Panc1 (cell line): ENCODE data around the gene RAI1. TPM values are rescaled to one million over a fixed set of nuclear protein-coding genes. Genes with fewer than 3 reads are reported as not detected.
A peak's percentile ranks its signal among the peaks of the same experiment; 100 is the strongest.

Source experiments
- ATAC-seq: fragments of 200-7000 bp; cut with Tn5 transposase; 2 replicates; pipeline ENCODE4 v1.9.1; 2020; ENCODE audit warnings: mild to moderate bottlenecking, moderate library complexity
- BruUV-seq: library from RNA; stranded (reverse); fragments of 400-500 nt; replicated peaks from 2 replicates; lab custom pipeline; 2021; lab: Mats Ljungman, UMichigan
- CTCF ChIA-PET: fragments of 300-600 bp; sonication (Branson Sonifier 250); formaldehyde crosslinking; loops from one replicate; lab custom pipeline; 2022; ENCODE audit warnings: antibody characterized with exemption; lab: Charles Lee
- POLR2A ChIA-PET: fragments of 300-600 bp; sonication (Branson Sonifier 250); formaldehyde crosslinking; loops from one replicate; lab custom pipeline; 2022; ENCODE audit warnings: antibody characterized with exemption; lab: Charles Lee
- DNase-seq: peaks from one replicate; pipeline ENCODE4 v3.0.0-alpha.2; 2010; ENCODE audit warnings: low read depth, low spot score
- H3K27ac ChIP-seq: 2 replicates; pipeline ENCODE4 v1.5.1; 2011; ENCODE audit warnings: mild to moderate bottlenecking, low read length, inconsistent platforms
- H3K27me3 ChIP-seq: fragments of 200-500 bp; sonication (Bioruptor generic); 2 replicates; pipeline ENCODE4 v1.6.0; 2014; ENCODE audit warnings: low read length, inconsistent platforms; ENCODE audit not compliant: control insufficient read depth, insufficient read depth
- H3K36me3 ChIP-seq: fragments of 200-500 bp; sonication (Bioruptor generic); 2 replicates; pipeline ENCODE4 v1.5.1; 2014; ENCODE audit warnings: inconsistent platforms, mild to moderate bottlenecking, low read length, moderate library complexity; ENCODE audit not compliant: control insufficient read depth, insufficient read depth
- H3K4me1 ChIP-seq: 2 replicates; pipeline ENCODE4 v1.5.1; 2011; ENCODE audit warnings: inconsistent platforms, mild to moderate bottlenecking, low read length, moderate library complexity; ENCODE audit not compliant: control insufficient read depth, insufficient read depth
- H3K4me3 ChIP-seq, 2 experiments: 2 replicates each; pipeline ENCODE4 v1.5.1; 2011 to 2012; ENCODE audit warnings: low read depth in 2 of 2, low read length in 2 of 2, mild to moderate bottlenecking in 2 of 2, inconsistent platforms in 1 of 2, moderate library complexity in 1 of 2
- H3K9me3 ChIP-seq: fragments of 200-500 bp; sonication (Bioruptor generic); 2 replicates; pipeline ENCODE4 v1.5.1; 2014; ENCODE audit warnings: low read depth, mild to moderate bottlenecking, inconsistent platforms, low read length, moderate library complexity; ENCODE audit not compliant: control insufficient read depth, insufficient read depth
- POLR2AphosphoS5 ChIP-seq: IDR thresholded peaks from 2 replicates; pipeline ENCODE4 v1.6.1; 2012; ENCODE audit warnings: mild to moderate bottlenecking, low read depth, low read length, moderate library complexity
- SIN3A ChIP-seq: IDR thresholded peaks from 2 replicates; pipeline ENCODE4 v1.6.1; 2012; ENCODE audit warnings: low read depth, mild to moderate bottlenecking, low read length, moderate library complexity, borderline replicate concordance; ENCODE audit not compliant: insufficient read depth
- TCF7L2 ChIP-seq: IDR thresholded peaks from 2 replicates; pipeline ENCODE4 v1.6.1; 2011; ENCODE audit warnings: mild to moderate bottlenecking, low read depth, low read length, inconsistent platforms
- in situ Hi-C: cut with HindIII; loops from 2 replicates; pipeline ENCODE4 v1.10.0; 2016; ENCODE audit warnings: low sequenced_read_pairs, low pct_unique_long_range_greater_than_20kb
- intact Hi-C: fragments of 100-400 bp; cut with micrococcal nuclease; formaldehyde crosslinking; loops from one replicate; pipeline ENCODE4 v1.10.0; 2022; ENCODE audit not compliant: unreplicated experiment
- total RNA-seq: library from RNA; stranded (reverse); gene quantifications from one replicate; pipeline ENCODE4 v1.2.1, GENCODE V29; 2021; ENCODE audit not compliant: unreplicated experiment
- TF ChIP-seq, protein P1 (sequence below), 2 experiments: IDR thresholded peaks; 2 replicates each; pipeline ENCODE4 v1.6.1; 2011 to 2012; ENCODE audit warnings: low read depth in 2 of 2, control low read depth in 1 of 2, low read length in 1 of 2, mild to moderate bottlenecking in 1 of 2, moderate library complexity in 1 of 2; ENCODE audit not compliant: insufficient read depth in 1 of 2
- TF ChIP-seq, protein P2 (sequence below): fragments of 450-650 bp; IDR thresholded peaks from 2 replicates; pipeline ENCODE4 v1.5.1; 2017; ENCODE audit warnings: mild to moderate bottlenecking

Gene RAI1
- total RNA-seq, 1 experiment from 2014 or later, result 51.0 TPM

GRCh38 chr17:17706140-17707060 is 25.1 kb downstream of the RAI1 start:
- BruUV-seq, result no TSS peak
- TF ChIP-seq SIN3A, result no peak
- TF ChIP-seq, protein P1, sequence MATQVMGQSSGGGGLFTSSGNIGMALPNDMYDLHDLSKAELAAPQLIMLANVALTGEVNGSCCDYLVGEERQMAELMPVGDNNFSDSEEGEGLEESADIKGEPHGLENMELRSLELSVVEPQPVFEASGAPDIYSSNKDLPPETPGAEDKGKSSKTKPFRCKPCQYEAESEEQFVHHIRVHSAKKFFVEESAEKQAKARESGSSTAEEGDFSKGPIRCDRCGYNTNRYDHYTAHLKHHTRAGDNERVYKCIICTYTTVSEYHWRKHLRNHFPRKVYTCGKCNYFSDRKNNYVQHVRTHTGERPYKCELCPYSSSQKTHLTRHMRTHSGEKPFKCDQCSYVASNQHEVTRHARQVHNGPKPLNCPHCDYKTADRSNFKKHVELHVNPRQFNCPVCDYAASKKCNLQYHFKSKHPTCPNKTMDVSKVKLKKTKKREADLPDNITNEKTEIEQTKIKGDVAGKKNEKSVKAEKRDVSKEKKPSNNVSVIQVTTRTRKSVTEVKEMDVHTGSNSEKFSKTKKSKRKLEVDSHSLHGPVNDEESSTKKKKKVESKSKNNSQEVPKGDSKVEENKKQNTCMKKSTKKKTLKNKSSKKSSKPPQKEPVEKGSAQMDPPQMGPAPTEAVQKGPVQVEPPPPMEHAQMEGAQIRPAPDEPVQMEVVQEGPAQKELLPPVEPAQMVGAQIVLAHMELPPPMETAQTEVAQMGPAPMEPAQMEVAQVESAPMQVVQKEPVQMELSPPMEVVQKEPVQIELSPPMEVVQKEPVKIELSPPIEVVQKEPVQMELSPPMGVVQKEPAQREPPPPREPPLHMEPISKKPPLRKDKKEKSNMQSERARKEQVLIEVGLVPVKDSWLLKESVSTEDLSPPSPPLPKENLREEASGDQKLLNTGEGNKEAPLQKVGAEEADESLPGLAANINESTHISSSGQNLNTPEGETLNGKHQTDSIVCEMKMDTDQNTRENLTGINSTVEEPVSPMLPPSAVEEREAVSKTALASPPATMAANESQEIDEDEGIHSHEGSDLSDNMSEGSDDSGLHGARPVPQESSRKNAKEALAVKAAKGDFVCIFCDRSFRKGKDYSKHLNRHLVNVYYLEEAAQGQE (IDR thresholded peaks at IDR 0.05; ENCODE audit: insufficient read depth in 1 of 2, low read depth in 2 of 2, low read length in 1 of 2), result no peak
- H3K36me3 ChIP-seq, result no peaks in the 10 kb centered on the region
- H3K27me3 ChIP-seq, result no peaks in the 10 kb centered on the region
- H3K27ac ChIP-seq, result peak overlapping the region; percentile 55
- no peak for DNase-seq
- no peaks in the 10 kb centered on the region for H3K9me3 ChIP-seq
- no peak for ATAC-seq
- ChIA-PET CTCF (interaction anchor here (0.6 kb wide), 1 partner anchor 17 kb away, joined by 7 read pairs; no protein-coding TSS in a partner anchor), POLR2A (interaction anchor here (0.8 kb wide), 1 partner anchor 11 kb away, joined by 6 read pairs; no protein-coding TSS in a partner anchor)
- peaks cover 80% of the 10 kb centered on the region for H3K4me1 ChIP-seq
- intact Hi-C loops, result no loop called here
- in situ Hi-C loops, result no loop called here
- H3K4me3 ChIP-seq, result no peak overlapping the region

GRCh38 chr17:17708295-17708694 is 27.0 kb downstream of the RAI1 start:
- in situ Hi-C loops, result no loop called here
- peak overlapping the region; percentile 95 for H3K27ac ChIP-seq
- no TSS peak for BruUV-seq
- DNase-seq (no peak), ATAC-seq (no peak)
- no peaks in the 10 kb centered on the region for H3K27me3 ChIP-seq
- CTCF ChIA-PET, result no interaction called here
- no peak overlapping the region for H3K4me3 ChIP-seq
- H3K9me3 ChIP-seq, result no peaks in the 10 kb centered on the region
- no peak for TF ChIP-seq SIN3A
- TF ChIP-seq, protein P1 (IDR thresholded peaks at IDR 0.05; ENCODE audit: insufficient read depth in 1 of 2, low read depth in 2 of 2, low read length in 1 of 2), result no peak
- no peak for TF ChIP-seq POLR2AphosphoS5
- TF ChIP-seq, protein P2, sequence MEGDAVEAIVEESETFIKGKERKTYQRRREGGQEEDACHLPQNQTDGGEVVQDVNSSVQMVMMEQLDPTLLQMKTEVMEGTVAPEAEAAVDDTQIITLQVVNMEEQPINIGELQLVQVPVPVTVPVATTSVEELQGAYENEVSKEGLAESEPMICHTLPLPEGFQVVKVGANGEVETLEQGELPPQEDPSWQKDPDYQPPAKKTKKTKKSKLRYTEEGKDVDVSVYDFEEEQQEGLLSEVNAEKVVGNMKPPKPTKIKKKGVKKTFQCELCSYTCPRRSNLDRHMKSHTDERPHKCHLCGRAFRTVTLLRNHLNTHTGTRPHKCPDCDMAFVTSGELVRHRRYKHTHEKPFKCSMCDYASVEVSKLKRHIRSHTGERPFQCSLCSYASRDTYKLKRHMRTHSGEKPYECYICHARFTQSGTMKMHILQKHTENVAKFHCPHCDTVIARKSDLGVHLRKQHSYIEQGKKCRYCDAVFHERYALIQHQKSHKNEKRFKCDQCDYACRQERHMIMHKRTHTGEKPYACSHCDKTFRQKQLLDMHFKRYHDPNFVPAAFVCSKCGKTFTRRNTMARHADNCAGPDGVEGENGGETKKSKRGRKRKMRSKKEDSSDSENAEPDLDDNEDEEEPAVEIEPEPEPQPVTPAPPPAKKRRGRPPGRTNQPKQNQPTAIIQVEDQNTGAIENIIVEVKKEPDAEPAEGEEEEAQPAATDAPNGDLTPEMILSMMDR, result no peak
- no peak for TF ChIP-seq TCF7L2
- intact Hi-C loops, result no loop called here
- peaks cover 80% of the 10 kb centered on the region for H3K4me1 ChIP-seq
- POLR2A ChIA-PET, result no interaction called here
- no peaks in the 10 kb centered on the region for H3K36me3 ChIP-seq
